ENCODE results near the gene ADAMTS8.

ADAMTS8 gene

DNA sequence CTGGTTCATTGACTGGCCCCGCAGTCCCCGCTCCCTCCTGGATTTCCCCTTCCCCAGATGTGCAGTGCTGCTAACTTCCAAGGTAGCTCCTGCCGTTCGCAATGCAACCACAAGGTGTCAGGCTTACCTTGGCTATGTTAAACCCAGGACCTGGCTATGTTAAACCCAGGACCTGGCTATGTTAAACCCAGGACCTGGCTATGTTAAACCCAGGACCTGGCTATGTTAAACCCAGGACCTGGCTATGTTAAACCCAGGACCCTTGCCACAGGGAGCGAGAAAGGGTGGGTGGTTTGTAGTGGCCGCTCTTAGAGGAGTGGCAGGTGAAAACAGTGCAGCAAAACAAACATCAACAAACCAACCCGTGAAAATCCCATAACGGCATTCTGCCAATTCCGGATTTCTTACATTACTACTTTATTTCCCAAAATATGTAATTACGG is 2.9 kb upstream of the ADAMTS8 start:
- TF ChIP-seq, protein P1, sequence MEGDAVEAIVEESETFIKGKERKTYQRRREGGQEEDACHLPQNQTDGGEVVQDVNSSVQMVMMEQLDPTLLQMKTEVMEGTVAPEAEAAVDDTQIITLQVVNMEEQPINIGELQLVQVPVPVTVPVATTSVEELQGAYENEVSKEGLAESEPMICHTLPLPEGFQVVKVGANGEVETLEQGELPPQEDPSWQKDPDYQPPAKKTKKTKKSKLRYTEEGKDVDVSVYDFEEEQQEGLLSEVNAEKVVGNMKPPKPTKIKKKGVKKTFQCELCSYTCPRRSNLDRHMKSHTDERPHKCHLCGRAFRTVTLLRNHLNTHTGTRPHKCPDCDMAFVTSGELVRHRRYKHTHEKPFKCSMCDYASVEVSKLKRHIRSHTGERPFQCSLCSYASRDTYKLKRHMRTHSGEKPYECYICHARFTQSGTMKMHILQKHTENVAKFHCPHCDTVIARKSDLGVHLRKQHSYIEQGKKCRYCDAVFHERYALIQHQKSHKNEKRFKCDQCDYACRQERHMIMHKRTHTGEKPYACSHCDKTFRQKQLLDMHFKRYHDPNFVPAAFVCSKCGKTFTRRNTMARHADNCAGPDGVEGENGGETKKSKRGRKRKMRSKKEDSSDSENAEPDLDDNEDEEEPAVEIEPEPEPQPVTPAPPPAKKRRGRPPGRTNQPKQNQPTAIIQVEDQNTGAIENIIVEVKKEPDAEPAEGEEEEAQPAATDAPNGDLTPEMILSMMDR (IDR thresholded peaks at IDR 0.05): peak; percentile 71

DNA sequence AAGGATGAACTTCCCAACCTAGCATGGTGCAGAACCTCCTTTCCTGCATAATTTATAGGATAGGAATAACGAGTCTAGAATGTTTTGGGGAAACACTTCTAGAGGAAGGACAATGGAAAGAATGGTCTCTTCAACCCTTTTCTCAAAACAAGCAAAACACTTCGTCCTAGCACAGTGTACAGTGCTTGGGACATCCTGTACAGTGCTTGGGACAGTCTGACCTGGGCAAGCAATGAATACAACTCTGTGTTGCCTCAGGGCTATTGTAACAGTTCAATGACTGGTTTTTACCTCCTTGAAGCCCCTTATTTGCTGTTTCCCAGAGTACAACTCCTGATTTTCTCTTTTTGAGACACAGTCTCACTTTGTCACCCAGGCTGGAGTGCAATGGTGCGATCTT is 1.6 kb upstream of the ADAMTS8 start:
- TF ChIP-seq, protein P1 (IDR thresholded peaks at IDR 0.05): no peak

- TF ChIP-seq, protein P1 (IDR thresholded peaks at IDR 0.05): no peak
These were observed 792 bp upstream of the ADAMTS8 start for GRCh38 chr11:130429120-130429681.

DNA sequence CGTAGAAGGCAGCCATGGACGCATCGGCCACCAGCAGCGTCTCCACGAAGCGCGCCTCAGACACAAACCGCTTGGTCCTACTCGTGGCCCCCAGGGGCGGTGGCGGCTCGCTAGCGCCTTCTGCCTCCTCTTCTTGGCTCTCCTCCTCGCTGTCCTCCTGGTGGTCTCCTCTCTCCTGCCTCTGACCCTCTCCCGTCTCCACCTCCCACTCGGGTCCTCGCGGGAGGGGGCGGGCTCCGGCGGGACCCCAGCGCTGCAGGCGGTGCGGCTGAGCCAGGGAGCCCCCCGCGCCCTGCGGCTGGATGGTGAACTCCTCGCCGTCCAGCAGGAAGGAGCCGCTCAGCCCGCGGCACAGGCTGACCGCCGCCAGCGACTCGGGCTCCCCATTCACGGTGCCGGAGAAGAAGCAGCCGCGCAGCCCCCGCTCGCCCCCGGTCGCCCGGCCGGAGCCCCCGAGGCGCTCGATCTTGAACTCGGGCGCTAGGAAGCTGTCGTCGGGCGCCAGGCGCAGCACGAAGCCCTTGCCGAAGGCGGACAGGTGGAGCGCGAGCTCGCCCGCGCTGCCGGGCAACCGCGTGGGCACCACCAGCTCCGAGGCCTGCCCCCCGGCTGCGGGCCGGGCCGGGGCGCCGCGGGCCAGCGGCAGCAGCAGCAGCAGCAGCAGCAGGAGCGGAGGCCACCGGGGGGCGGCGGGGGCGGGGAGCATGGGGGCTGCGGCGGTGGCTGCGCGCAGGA is 661 bp downstream of the ADAMTS8 start:
- TF ChIP-seq, protein P1 (IDR thresholded peaks at IDR 0.05): no peak

DNA sequence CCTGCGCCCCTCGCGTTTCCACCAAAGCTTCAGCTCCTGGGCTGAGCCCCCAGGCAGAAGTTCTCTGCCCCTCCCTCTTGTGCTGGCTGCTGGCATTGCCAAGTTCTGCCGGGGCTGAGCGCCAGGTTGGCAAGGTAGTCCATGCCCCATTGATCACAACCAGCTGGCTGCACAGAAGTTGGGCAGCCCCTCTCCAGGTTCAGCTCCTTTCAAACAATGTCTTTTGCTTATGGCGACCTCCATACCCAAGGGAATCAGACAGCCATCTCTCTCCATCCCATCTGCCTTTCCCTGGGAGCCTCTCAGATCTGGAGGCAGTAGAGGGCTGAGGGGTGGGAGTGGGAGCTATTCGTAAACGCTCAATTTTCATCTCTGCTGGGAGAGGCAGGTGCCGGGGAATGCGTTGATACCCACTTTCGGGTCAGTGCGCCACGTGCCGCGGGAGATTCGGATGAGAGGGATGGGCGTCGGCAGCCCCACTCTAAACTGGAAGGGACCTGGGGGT is 1.5 kb downstream of the ADAMTS8 start:
- TF ChIP-seq, protein P1 (IDR thresholded peaks at IDR 0.05): no peak

DNA sequence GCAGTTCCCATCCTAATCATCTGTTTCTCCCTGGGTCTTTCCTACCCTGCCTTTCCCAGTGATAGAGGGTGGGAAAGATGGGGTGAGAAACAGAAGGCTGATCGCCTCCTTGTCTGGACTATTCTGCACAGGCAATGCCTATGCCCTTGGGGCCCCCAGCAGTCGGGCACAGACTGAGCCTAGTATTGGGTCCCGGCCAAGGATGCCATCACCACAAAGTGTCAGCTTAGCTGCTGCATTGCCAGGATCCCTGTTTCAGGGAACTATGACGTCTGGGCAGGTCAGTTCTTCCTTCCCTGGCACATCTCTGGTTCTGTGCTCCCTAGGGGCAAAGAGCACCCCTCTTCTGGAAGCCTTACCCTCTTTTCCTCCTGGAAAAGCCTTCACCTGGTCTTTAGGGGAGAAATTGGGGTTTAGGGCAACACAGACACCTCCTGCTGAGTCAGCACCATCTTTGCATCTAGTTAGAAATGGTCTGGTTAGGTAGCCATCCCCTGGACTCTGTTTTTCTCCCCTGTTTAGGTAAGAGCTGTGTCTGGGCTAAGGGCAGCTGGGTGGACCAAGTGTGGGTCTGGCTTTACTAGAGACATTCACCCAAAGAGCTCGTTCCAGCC is 2.1 kb downstream of the ADAMTS8 start:
- TF ChIP-seq, protein P1 (IDR thresholded peaks at IDR 0.05): no peak

DNA sequence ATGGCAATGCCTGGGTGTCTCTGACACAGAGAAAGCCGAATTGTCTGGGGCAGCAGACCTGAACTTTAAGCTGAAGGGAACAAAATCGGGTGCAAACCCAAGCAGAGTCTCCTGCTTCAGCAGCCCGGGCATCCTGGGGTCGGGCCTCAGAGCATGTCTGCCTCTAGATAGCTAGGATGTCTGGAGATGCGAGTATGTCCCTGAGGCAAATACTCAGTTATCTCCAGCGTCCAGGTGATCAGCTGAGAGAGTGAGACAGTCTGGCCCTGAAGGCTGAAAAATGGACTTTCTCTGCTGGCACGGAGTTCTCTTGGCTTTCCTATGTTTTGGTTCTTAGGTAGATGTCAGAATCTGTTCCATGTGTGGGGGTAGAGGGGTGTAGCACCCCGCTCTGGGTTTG is 3.3 kb downstream of the ADAMTS8 start:
- TF ChIP-seq, protein P1 (IDR thresholded peaks at IDR 0.05): no peak

Data from LNCAP (cell line).